GM06990 (cell line): ENCODE data around the gene SELENOF.

Experiments used
- DNase-seq: peaks from one replicate; pipeline ENCODE4 v3.0.0-alpha.2; 2011; ENCODE audit not compliant: insufficient read length; ENCODE audit errors: extremely low read depth
- H3K27me3 ChIP-seq: replicated peaks from 2 replicates; pipeline ENCODE4 v1.6.0; 2011; ENCODE audit warnings: low read length; ENCODE audit not compliant: control insufficient read depth, insufficient read depth
- H3K36me3 ChIP-seq: 2 replicates; pipeline ENCODE4 v1.5.1; 2011; ENCODE audit warnings: low read length; ENCODE audit not compliant: control insufficient read depth, insufficient read depth
- H3K4me3 ChIP-seq: replicated peaks from 2 replicates; pipeline ENCODE4 v1.5.1; 2011; ENCODE audit warnings: low read depth, mild to moderate bottlenecking, control low read depth, low read length
- TF ChIP-seq, protein P1 (sequence below): IDR thresholded peaks from 2 replicates; pipeline ENCODE4 v1.5.1; 2011; ENCODE audit warnings: low read length, control low read depth, mild to moderate bottlenecking, inconsistent platforms; ENCODE audit not compliant: insufficient read depth, poor library complexity, severe bottlenecking

Gene SELENOF

DNA sequence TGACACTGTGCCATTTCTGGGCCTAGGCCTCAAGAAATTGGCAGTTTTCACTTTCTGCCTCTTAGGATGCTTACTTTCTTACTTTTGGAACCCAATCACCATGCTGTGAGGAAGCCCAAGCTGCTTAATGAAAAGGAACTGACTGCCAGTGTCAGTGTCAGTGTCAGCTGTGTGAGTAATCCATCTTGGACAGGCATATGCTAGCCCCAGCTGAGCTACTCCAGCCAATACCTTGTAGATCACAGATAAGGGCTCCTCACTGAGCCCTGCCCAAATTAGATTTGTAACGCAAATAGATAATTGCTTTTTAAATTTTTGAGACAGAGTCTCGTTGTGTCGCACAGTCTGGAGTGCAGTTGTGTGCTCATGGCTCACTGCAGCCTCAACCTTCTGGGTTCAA is 59.6 kb downstream of the SELENOF start:
- Histone ChIP-seq H3K27me3 (no peaks in the 10 kb centered on the region), H3K4me3 (no peak overlapping the region), H3K36me3 (no peaks in the 10 kb centered on the region)
- no peak for DNase-seq
- TF ChIP-seq, protein P1, sequence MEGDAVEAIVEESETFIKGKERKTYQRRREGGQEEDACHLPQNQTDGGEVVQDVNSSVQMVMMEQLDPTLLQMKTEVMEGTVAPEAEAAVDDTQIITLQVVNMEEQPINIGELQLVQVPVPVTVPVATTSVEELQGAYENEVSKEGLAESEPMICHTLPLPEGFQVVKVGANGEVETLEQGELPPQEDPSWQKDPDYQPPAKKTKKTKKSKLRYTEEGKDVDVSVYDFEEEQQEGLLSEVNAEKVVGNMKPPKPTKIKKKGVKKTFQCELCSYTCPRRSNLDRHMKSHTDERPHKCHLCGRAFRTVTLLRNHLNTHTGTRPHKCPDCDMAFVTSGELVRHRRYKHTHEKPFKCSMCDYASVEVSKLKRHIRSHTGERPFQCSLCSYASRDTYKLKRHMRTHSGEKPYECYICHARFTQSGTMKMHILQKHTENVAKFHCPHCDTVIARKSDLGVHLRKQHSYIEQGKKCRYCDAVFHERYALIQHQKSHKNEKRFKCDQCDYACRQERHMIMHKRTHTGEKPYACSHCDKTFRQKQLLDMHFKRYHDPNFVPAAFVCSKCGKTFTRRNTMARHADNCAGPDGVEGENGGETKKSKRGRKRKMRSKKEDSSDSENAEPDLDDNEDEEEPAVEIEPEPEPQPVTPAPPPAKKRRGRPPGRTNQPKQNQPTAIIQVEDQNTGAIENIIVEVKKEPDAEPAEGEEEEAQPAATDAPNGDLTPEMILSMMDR = no peak

DNA sequence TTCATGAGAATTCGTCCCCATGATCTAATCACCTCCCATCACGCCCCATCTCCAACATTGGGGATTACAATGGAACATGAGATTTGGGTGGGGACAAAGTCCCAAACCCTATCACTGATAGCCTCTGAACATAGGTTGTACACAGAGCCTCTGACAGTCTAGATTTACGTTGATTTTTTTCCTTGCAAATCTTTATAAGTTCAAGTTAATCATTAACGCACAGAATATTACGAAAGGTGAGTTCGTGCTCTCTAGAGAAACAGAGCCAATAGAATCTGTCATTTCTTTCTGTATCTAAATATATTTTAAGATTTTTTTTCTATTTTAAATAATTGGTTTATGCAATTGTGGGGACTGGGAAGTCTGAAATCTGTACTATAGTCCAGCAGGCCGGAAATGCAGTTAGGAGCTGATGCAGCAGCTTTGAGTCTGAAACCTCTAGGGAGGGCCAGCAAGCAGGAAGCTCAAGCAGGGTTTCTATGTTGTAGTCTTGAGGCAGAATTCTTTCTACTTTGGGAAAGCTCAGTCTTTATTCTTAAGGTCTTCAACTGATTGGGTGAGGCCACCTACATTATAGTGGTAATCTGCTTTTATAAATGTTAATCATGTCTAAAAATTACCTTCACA is 61.0 kb downstream of the SELENOF start:
- Histone ChIP-seq H3K27me3 (no peaks in the 10 kb centered on the region), H3K4me3 (no peak overlapping the region), H3K36me3 (no peaks in the 10 kb centered on the region)
- TF ChIP-seq, protein P1 = no peak
- no peak for DNase-seq

DNA sequence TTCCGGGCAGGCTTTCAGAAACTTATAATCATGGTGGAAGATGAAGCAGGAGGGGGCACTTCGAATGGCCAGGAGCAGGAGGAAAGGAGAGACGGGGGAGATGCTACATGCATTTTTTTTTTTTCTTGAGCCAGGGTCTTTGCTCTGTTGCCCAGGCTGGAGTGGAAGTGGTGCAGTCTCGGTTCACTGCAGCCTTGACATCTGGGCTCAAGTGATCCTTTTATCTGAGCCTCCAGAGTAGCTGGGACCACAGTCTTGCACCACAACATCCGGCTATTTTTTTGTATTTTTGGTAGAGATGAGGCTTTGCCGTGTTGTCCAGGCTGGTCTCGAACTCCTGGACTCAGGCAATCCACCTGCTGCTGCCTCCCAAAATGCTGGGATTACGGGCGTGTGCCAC is 61.6 kb downstream of the SELENOF start:
- no peak overlapping the region for H3K4me3 ChIP-seq
- no peak for DNase-seq
- H3K36me3 ChIP-seq = no peaks in the 10 kb centered on the region
- TF ChIP-seq, protein P1 = no peak
- no peaks in the 10 kb centered on the region for H3K27me3 ChIP-seq

DNA sequence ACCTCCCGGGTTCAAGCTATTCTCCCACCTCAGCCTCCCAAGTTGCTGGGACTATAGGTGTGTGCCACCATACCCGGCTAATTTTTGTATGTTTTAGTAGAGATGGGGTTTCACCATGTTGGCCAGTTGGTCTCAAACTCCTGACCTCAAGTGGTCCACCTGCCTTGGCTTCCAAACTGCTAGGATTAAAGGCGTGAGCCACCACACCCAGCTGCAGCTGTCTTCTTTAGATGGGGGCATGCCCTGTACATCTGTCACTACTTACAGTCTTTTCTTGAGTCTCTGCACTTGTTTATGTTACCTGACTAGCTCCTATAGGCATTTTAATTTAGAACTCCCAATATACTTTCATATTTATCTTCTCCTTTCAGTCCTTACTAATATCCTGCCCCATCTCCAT is 64.2 kb downstream of the SELENOF start:
- H3K27me3 ChIP-seq = no peaks in the 10 kb centered on the region
- TF ChIP-seq, protein P1 = no peak
- no peak for DNase-seq
- H3K4me3 ChIP-seq = no peak overlapping the region
- no peaks in the 10 kb centered on the region for H3K36me3 ChIP-seq

DNA sequence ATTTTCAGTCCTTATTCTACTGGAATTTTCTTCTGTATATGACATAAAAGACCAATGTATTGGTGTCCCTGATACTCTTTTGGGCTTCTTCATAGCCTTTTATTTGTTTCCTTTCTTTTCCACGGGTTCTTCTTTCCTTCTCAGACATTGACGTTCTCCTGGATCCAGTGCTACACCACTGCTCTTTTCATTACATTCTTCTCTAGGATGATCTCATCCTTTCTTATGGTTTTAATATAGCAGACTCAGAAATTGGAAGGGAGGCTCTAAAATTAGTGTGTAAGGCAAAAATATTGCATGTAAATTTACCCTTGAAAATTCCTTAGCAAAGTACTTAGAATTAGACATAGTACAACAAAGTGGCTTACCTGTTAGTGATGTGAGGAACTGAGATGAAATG is 65.3 kb downstream of the SELENOF start:
- TF ChIP-seq, protein P1 = no peak
- no peak for DNase-seq
- Histone ChIP-seq H3K4me3 (no peak overlapping the region), H3K27me3 (no peaks in the 10 kb centered on the region), H3K36me3 (no peaks in the 10 kb centered on the region)

DNA sequence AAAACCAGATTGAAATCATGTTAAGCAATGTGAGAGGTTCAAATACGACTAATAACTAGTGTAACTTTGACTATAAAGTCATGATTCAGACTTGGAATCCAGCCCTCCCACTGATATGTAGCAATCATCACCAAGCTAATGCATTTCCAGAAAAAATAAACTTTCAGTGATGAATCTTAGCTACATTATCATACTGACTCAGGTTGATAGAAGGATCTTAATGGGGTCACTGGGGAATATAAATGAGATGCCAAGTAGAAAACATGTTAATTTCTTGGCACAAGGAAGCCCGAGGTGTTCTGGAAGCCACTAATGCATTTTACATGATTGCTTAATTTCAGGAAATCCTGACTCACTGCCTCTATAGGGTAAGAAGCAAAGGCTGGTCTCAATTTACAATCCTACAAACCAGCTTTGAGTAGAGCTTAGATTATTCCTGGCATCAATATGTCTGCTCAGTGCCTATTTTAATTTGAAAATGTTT is 67.7 kb downstream of the SELENOF start:
- H3K4me3 ChIP-seq = no peak overlapping the region
- no peaks in the 10 kb centered on the region for H3K27me3 ChIP-seq
- H3K36me3 ChIP-seq = no peaks in the 10 kb centered on the region
- no peak for DNase-seq
- TF ChIP-seq, protein P1 = no peak
